Measurements from ENCODE around the gene CDK11A.

- no peak for TF ChIP-seq CTCF (conservative IDR thresholded peaks at IDR 0.05; ENCODE audit: low read length)
- no peak for TF ChIP-seq EZH2phosphoT487 (IDR thresholded peaks at IDR 0.05; ENCODE audit: borderline replicate concordance, low read depth, low read length)
These were observed 49.7 kb upstream of the CDK11A start for GRCh38 chr1:1773874-1774273.
